K562 (cell line): Measurements from ENCODE around the gene FITM2. TPM values are rescaled to one million over a fixed set of nuclear protein-coding genes. Genes with fewer than 3 reads are reported as not detected.

Experiments
- ATAC-seq: fragments of 200-7000 bp; cut with Tn5 transposase; 3 replicates; pipeline ENCODE4 v1.9.1; 2020; ENCODE audit warnings: moderate library complexity
- BruUV-seq: library from RNA; stranded (reverse); fragments of 400-500 nt; replicated peaks from 2 replicates; lab custom pipeline; 2021; lab: Mats Ljungman, UMichigan
- CTCF ChIA-PET: fragments of 300-600 bp; formaldehyde crosslinking; extraction: SDS; loops from one replicate; lab custom pipeline; 2021; ENCODE audit warnings: low intra/inter-chr PET ratio; lab: Yijun Ruan, JAX
- POLR2A ChIA-PET: fragments of 300-600, 350-650 bp; sonication (Branson Sonifier 250); formaldehyde crosslinking; extraction: SDS; loops from one replicate; lab custom pipeline; 2021; ENCODE audit warnings: antibody characterized with exemption, inconsistent platforms; lab: Yijun Ruan, JAX
- DNase-seq, 4 experiments: peaks; one replicate each; pipeline versions ENCODE4 v3.0.0 to v3.0.0-alpha.2; 2011 to 2018; ENCODE audit warnings: low spot score in 3 of 4, mixed read lengths in 3 of 4; ENCODE audit errors: extremely low read depth in 1 of 4
- FAIRE-seq: peaks from 2 replicates; lab custom pipeline; 2011; peaks lifted over from hg19 to GRCh38; lab: Jason Lieb, UNC
- H2AFZ ChIP-seq: 2 replicates; pipeline ENCODE4 v1.6.0; 2011; ENCODE audit warnings: low read depth, low read length, control low read depth, inconsistent platforms
- H3K27ac ChIP-seq: fragments of 200-600 bp; 3 replicates; pipeline ENCODE4 v1.8.0; 2011; ENCODE audit warnings: low read depth, mild to moderate bottlenecking, control low read depth, inconsistent platforms, low read length, moderate library complexity, mixed read lengths; ENCODE audit errors: extremely low read depth
- H3K27me3 ChIP-seq, 2 experiments: fragments of 300-600 bp in 1 of 2; 2 replicates in 1 of 2; 3 replicates in 1 of 2; pipeline versions ENCODE4 v1.6.0 to v1.8.0; 2011; ENCODE audit warnings: inconsistent platforms in 2 of 2, low read length in 2 of 2, mild to moderate bottlenecking in 1 of 2, mixed read lengths in 1 of 2, moderate library complexity in 1 of 2; ENCODE audit not compliant: control insufficient read depth in 2 of 2, insufficient read depth in 2 of 2
- H3K36me3 ChIP-seq: fragments of 300-600 bp; 3 replicates; pipeline ENCODE4 v1.8.0; 2011; ENCODE audit warnings: mild to moderate bottlenecking, low read length, inconsistent platforms; ENCODE audit not compliant: control insufficient read depth, insufficient read depth
- H3K4me1 ChIP-seq, 2 experiments: fragments of 200-600 bp in 1 of 2; replicated peaks in 1 of 2; 2 replicates in 1 of 2; 3 replicates in 1 of 2; pipeline versions ENCODE4 v1.5.1 to v1.8.0; 2011; ENCODE audit warnings: inconsistent platforms in 2 of 2, low read length in 2 of 2, mild to moderate bottlenecking in 1 of 2, mixed read lengths in 1 of 2, moderate library complexity in 1 of 2; ENCODE audit not compliant: control insufficient read depth in 2 of 2, insufficient read depth in 2 of 2
- H3K4me2 ChIP-seq: 2 replicates; pipeline ENCODE4 v1.6.1; 2011; ENCODE audit warnings: low read length, control low read depth, inconsistent platforms, mixed read lengths; ENCODE audit not compliant: insufficient read depth
- H3K4me3 ChIP-seq: fragments of 200-600 bp; sonication (generic), shearing (Covaris generic); 2 replicates; pipeline ENCODE4 v1.5.1; 2016; ENCODE audit warnings: control low read depth, inconsistent platforms
- H3K79me2 ChIP-seq: fragments of 200-600 bp; 3 replicates; pipeline ENCODE4 v1.8.0; 2011; ENCODE audit warnings: low read length, inconsistent platforms; ENCODE audit not compliant: control insufficient read depth, insufficient read depth
- H3K9ac ChIP-seq, 2 experiments: 2 replicates each; pipeline versions ENCODE4 v1.6.0 to v1.6.1; 2011; ENCODE audit warnings: low read depth in 2 of 2, low read length in 2 of 2, control low read depth in 1 of 2, inconsistent platforms in 1 of 2, mild to moderate bottlenecking in 1 of 2, mixed read lengths in 1 of 2; ENCODE audit not compliant: insufficient read depth in 1 of 2
- H3K9me1 ChIP-seq: one replicate; pipeline ENCODE4 v1.6.0; 2011; ENCODE audit warnings: inconsistent platforms, mild to moderate bottlenecking, low read length, moderate library complexity; ENCODE audit not compliant: control insufficient read depth, insufficient read depth
- H3K9me3 ChIP-seq: replicated peaks from 2 replicates; pipeline ENCODE4 v1.5.1; 2011; ENCODE audit warnings: low read depth, low read length, inconsistent platforms; ENCODE audit not compliant: control insufficient read depth, insufficient read depth
- H4K20me1 ChIP-seq: replicated peaks from 2 replicates; pipeline ENCODE4 v1.6.1; 2011; ENCODE audit warnings: low read length, inconsistent platforms, mixed read lengths; ENCODE audit not compliant: control insufficient read depth, insufficient read depth
- ATF4 ChIP-seq: fragments of 450-650 bp; formaldehyde crosslinking; IDR thresholded peaks from 2 replicates; pipeline ENCODE4 v1.4.0; 2022; ENCODE audit warnings: mild to moderate bottlenecking, moderate library complexity
- CHD4 ChIP-seq: fragments of 200-600 bp; sonication (generic); IDR thresholded peaks from 3 replicates; pipeline ENCODE4 v1.6.1; 2012; ENCODE audit warnings: low read depth, mild to moderate bottlenecking, mixed read lengths, low read length, inconsistent platforms; ENCODE audit not compliant: insufficient read depth, insufficient replicate concordance, poor library complexity, severe bottlenecking
- CREBBP ChIP-seq: IDR thresholded peaks from one replicate; pipeline ENCODE4 v1.6.1; 2012; ENCODE audit warnings: low read depth, mild to moderate bottlenecking, control low read depth, inconsistent platforms, low read length
- NEUROD1 ChIP-seq: fragments of 150-350 bp; IDR thresholded peaks from 2 replicates; pipeline ENCODE4 v1.6.1; 2014; ENCODE audit warnings: borderline replicate concordance, low read length, low read depth; ENCODE audit not compliant: partially characterized antibody
- NR2C2 ChIP-seq, 2 experiments: fragments of 200-800 bp in 1 of 2; sonication (Bioruptor generic) in 1 of 2; sonication (generic) in 1 of 2; formaldehyde crosslinking in 1 of 2; IDR thresholded peaks; 2 replicates each; pipeline versions ENCODE4 v1.6.1 to v1.8.0; 2016 to 2022; ENCODE audit warnings: mild to moderate bottlenecking in 1 of 2, missing compliant biosample characterization in 1 of 2, missing genetic modification characterization in 1 of 2, missing genetic modification reagents in 1 of 2
- RNF219 ChIP-seq: fragments of 250-450 bp; sonication (Bioruptor Pico); IDR thresholded peaks from 2 replicates; pipeline ENCODE4 v1.5.0; 2022; ENCODE audit warnings: mild to moderate bottlenecking
- SMARCA5 ChIP-seq: fragments of 450-650 bp; IDR thresholded peaks from 2 replicates; pipeline ENCODE4 v1.6.1; 2016
- TBL1XR1 ChIP-seq, 2 experiments: IDR thresholded peaks; 2 replicates each; pipeline ENCODE4 v1.6.1; 2012; ENCODE audit warnings: improper control_type of control experiment in 2 of 2, low read length in 2 of 2, mild to moderate bottlenecking in 1 of 2
- TFAM ChIP-seq: fragments of 250-450 bp; sonication (Bioruptor Pico); conservative IDR thresholded peaks from 2 replicates; pipeline ENCODE4 v1.5.0; 2021; ENCODE audit warnings: mild to moderate bottlenecking, moderate library complexity
- THAP12 ChIP-seq: fragments of 250-450 bp; sonication (Bioruptor Pico); IDR thresholded peaks from 2 replicates; pipeline ENCODE4 v1.9.0; 2021; ENCODE audit warnings: mild to moderate bottlenecking, inconsistent platforms
- XRCC5 ChIP-seq: fragments of 200-400 bp; formaldehyde crosslinking; IDR thresholded peaks from 2 replicates; pipeline ENCODE4 v1.6.1; 2017; ENCODE audit warnings: low read depth, mild to moderate bottlenecking, low read length
- ZNF197 ChIP-seq: fragments of 200-800 bp; sonication (Bioruptor generic); IDR thresholded peaks from 2 replicates; pipeline ENCODE4 v1.6.1; 2016; ENCODE audit warnings: low read depth, missing genetic modification characterization, missing compliant biosample characterization
- WGBS: fragments of 100-300 bp; shearing (Covaris generic); methylation state at CpG from one replicate; pipeline ENCODE4 v1.1.6; 2016; ENCODE audit warnings: low coverage, mixed read lengths; ENCODE audit not compliant: insufficient coverage; ENCODE audit errors: missing lambda C conversion rate; 5-methylcytosine and 5-hydroxymethylcytosine counted together
- in situ Hi-C: fragments of 300-500 bp; cut with MboI; formaldehyde crosslinking; loops from 4 replicates; pipeline ENCODE4 v1.15.0; 2018; ENCODE audit warnings: inconsistent platforms, mixed read lengths
- intact Hi-C: fragments of 100-400 bp; cut with micrococcal nuclease; formaldehyde crosslinking; loops from 2 replicates; pipeline ENCODE4 v1.14.2; 2022
- polyA plus RNA-seq, 8 experiments: library from polyadenylated mRNA; depleted of rRNA in 4 of 8; stranded (reverse) in 5 of 8; unstranded in 3 of 8; fragments of >200 nt; fragmentation: Nextera tagmentation in 2 of 8; fragmentation: Illumina TruSeq in 1 of 8; extraction: Ambion mirVana in 2 of 8; extraction: Trizol in 1 of 8; gene quantifications; 2 replicates each; pipeline versions ENCODE4 v1.2.1 to v1.2.3, GENCODE V29; 2011 to 2014; ENCODE audit warnings: inconsistent platforms in 1 of 8, missing spikeins in 1 of 8
- total RNA-seq, 7 experiments: library from RNA; depleted of rRNA in 6 of 7; stranded (reverse); fragments of >200 nt in 6 of 7; fragmentation: Illumina TruSeq in 2 of 7; extraction: Trizol in 2 of 7; gene quantifications; 2 replicates each; pipeline versions ENCODE4 v1.2.1 to v1.2.3, GENCODE V29; 2011 to 2021; ENCODE audit warnings: low replicate concordance in 1 of 7
- TF ChIP-seq, protein P1 (sequence below): sonication (generic); IDR thresholded peaks from 2 replicates; pipeline ENCODE4 v1.6.1; 2016
- TF ChIP-seq, protein P2 (sequence below): fragments of 250-450 bp; sonication (Bioruptor Pico); IDR thresholded peaks from 2 replicates; pipeline ENCODE4 v1.4.0; 2020; ENCODE audit warnings: mild to moderate bottlenecking

The FITM2 gene
- total and polyA plus RNA-seq, 9 of the 15 experiments (the other 6 are each of a cell fraction or from before 2014, with no cell fraction given) = 0.64 to 2.8 (median 1.8) TPM

DNA sequence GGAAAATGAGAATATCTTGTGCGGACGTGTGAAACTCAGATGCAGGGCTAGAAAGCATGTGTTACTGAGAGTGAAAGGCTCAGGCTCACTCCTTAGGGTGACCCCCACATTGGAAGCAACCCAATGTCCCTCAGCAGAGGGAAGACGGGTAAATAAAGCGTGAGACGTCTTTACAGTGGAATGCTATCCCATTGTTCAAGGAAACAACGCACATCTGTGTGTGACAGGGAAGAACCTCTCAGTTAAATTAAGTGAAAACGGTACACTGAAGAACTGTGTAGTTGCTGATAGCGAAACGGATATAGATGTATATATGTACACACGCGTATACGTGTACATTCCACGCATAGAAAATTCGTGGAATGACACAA lies 45.3 kb upstream of the FITM2 start:
- Histone ChIP-seq H3K4me3 (no peak overlapping the region), H3K4me1 (peaks cover 0 to 9% of the 10 kb centered on the region in 2 experiments; a peak in 2 of 5 replicates), H3K27me3 (peaks cover 12 to 33% of the 10 kb centered on the region in 2 experiments), H3K79me2 (no peaks in the 10 kb centered on the region), H4K20me1 (no peaks in the 10 kb centered on the region; the same call in 1 of the 2 replicates), H3K36me3 (no peaks in the 10 kb centered on the region), H3K9ac (no peak overlapping the region), H3K9me3 (no peaks in the 10 kb centered on the region), H3K9me1 (no peaks in the 10 kb centered on the region), H3K27ac (no peak overlapping the region), H2AFZ (no peak overlapping the region), H3K4me2 (no peak overlapping the region)
- BruUV-seq = no TSS peak
- in situ Hi-C loops (no loop called here), intact Hi-C loops (no loop called here)
- POLR2A ChIA-PET = no interaction called here
- FAIRE-seq (no peak), DNase-seq (no peak), ATAC-seq (no peak)
- WGBS = 27% methylated on average over 14 of the region's 14 CpGs
- CTCF ChIA-PET = no interaction called here
- no peak for TF ChIP-seq NEUROD1
- no peak for TF ChIP-seq NR2C2 (CRISPR knock-in tag; IDR thresholded peaks at IDR 0.05)
- no peak for TF ChIP-seq NR2C2 (tag; IDR thresholded peaks at IDR 0.05)
- no peak for TF ChIP-seq ATF4 (CRISPR knock-in tag)
- no peak for TF ChIP-seq TBL1XR1 (IDR thresholded peaks at IDR 0.05; ENCODE audit: low read length in 2 of 2)
- no peak for TF ChIP-seq THAP12 (CRISPR knock-in tag)
- no peak for TF ChIP-seq RNF219 (CRISPR knock-in tag)
- no peak for TF ChIP-seq SMARCA5
- no peak for TF ChIP-seq TFAM
- no peak for TF ChIP-seq CHD4
- TF ChIP-seq CREBBP = no peak
- TF ChIP-seq XRCC5 = no peak
- TF ChIP-seq, protein P1, sequence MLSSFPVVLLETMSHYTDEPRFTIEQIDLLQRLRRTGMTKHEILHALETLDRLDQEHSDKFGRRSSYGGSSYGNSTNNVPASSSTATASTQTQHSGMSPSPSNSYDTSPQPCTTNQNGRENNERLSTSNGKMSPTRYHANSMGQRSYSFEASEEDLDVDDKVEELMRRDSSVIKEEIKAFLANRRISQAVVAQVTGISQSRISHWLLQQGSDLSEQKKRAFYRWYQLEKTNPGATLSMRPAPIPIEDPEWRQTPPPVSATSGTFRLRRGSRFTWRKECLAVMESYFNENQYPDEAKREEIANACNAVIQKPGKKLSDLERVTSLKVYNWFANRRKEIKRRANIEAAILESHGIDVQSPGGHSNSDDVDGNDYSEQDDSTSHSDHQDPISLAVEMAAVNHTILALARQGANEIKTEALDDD = no peak
- no peak for TF ChIP-seq ZNF197 (CRISPR knock-in tag)
- TF ChIP-seq, protein P2, sequence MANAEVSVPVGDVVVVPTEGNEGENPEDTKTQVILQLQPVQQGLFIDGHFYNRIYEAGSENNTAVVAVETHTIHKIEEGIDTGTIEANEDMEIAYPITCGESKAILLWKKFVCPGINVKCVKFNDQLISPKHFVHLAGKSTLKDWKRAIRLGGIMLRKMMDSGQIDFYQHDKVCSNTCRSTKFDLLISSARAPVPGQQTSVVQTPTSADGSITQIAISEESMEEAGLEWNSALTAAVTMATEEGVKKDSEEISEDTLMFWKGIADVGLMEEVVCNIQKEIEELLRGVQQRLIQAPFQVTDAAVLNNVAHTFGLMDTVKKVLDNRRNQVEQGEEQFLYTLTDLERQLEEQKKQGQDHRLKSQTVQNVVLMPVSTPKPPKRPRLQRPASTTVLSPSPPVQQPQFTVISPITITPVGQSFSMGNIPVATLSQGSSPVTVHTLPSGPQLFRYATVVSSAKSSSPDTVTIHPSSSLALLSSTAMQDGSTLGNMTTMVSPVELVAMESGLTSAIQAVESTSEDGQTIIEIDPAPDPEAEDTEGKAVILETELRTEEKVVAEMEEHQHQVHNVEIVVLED (CRISPR knock-in tag) = no peak
